Neural progenitor cell (in vitro differentiated cells): ENCODE measurements around the gene CRIP2.

ENCODE experiments used
- CTCF ChIP-seq: fragments of 200-600 bp; sonication (generic); IDR thresholded peaks from 2 replicates; pipeline ENCODE4 v1.5.1; 2017; ENCODE audit warnings: antibody characterized with exemption, mild to moderate bottlenecking
- EZH2 ChIP-seq: fragments of 200-600 bp; sonication (generic); IDR thresholded peaks from 2 replicates; pipeline ENCODE4 v1.6.1; 2017; ENCODE audit warnings: antibody characterized with exemption, mild to moderate bottlenecking, moderate library complexity

- TF ChIP-seq CTCF, result no peak
- TF ChIP-seq EZH2, result no peak
These were observed 31.8 kb upstream of the CRIP2 start for GRCh38 chr14:105442834-105443233.
